Lower lobe of right lung (tissue), 2 donors: ENCODE data around the gene TMEM45A. TPM values are rescaled to one million over a fixed set of nuclear protein-coding genes. Genes with fewer than 3 reads are reported as not detected.

Experiments used
- ATAC-seq, 2 donors: fragments of 200-7000 bp; cut with Tn5 transposase; one replicate each; pipeline ENCODE4 v1.9.1; 2020 to 2022; ENCODE audit warnings: mild to moderate bottlenecking in 2 of 2, moderate library complexity in 2 of 2
- DNase-seq: peaks from one replicate; pipeline ENCODE4 v3.0.0-alpha.2; 2020
- H3K27ac ChIP-seq: fragments of 200-600 bp; one replicate; pipeline ENCODE4 v1.8.0; 2022
- H3K27me3 ChIP-seq: fragments of 200-600 bp; one replicate; pipeline ENCODE4 v1.8.0; 2022; ENCODE audit warnings: low read depth
- H3K36me3 ChIP-seq: fragments of 200-600 bp; one replicate; pipeline ENCODE4 v1.8.0; 2022; ENCODE audit warnings: mild to moderate bottlenecking
- H3K4me1 ChIP-seq: fragments of 200-600 bp; one replicate; pipeline ENCODE4 v1.8.0; 2022
- H3K4me3 ChIP-seq: fragments of 200-600 bp; one replicate; pipeline ENCODE4 v1.8.0; 2022; ENCODE audit warnings: mild to moderate bottlenecking
- H3K9me3 ChIP-seq: fragments of 200-600 bp; one replicate; pipeline ENCODE4 v1.8.0; 2022
- intact Hi-C: fragments of 100-400 bp; cut with DNase I; formaldehyde crosslinking; loops from one replicate; pipeline ENCODE4 v1.11.0; 2022
- total RNA-seq: library from RNA; stranded (reverse); fragmentation: NEBNext Ultra II Directional; extraction: Animal tissue kit (Norgen Biotek cat#: 25700); gene quantifications from one replicate; pipeline ENCODE4 v1.2.1, GENCODE V29; 2021
- TF ChIP-seq, protein P1 (sequence below): fragments of 200-600 bp; IDR thresholded peaks from one replicate; pipeline ENCODE4 v1.8.0; 2022; ENCODE audit warnings: antibody characterized with exemption, mild to moderate bottlenecking
- donor health status: DM: no; HTN: yes; CAD: no; lungs with severe emphysema.

TMEM45A gene
- total RNA-seq, 1 donor from 2014 or later = 17.2 TPM

DNA sequence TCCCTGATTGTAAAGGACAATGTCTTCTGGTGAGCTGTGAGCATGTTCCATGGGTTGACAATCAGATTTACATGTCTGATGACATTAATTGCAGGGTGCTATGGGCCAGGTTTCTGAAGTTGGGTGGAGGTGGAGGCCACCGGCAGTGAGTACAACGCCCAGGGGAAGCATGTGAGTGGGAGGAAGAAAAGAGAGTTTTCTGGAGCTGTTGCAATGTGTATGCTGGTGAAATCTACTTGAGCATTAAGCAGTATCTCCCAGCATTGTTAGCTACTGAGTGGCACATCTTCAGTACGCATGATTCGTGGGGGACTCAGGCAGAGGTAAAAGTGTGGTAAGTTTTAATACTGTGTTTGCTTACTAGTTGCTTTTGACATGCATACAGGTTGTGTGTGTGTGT lies 26.6 kb downstream of the TMEM45A start:
- Histone ChIP-seq H3K27ac (no peak overlapping the region), H3K27me3 (no peaks in the 10 kb centered on the region), H3K36me3 (no peaks in the 10 kb centered on the region), H3K9me3 (no peaks in the 10 kb centered on the region), H3K4me3 (no peak overlapping the region), H3K4me1 (no peaks in the 10 kb centered on the region)
- intact Hi-C loops = no loop called here
- ATAC-seq = no peak
- TF ChIP-seq, protein P1, sequence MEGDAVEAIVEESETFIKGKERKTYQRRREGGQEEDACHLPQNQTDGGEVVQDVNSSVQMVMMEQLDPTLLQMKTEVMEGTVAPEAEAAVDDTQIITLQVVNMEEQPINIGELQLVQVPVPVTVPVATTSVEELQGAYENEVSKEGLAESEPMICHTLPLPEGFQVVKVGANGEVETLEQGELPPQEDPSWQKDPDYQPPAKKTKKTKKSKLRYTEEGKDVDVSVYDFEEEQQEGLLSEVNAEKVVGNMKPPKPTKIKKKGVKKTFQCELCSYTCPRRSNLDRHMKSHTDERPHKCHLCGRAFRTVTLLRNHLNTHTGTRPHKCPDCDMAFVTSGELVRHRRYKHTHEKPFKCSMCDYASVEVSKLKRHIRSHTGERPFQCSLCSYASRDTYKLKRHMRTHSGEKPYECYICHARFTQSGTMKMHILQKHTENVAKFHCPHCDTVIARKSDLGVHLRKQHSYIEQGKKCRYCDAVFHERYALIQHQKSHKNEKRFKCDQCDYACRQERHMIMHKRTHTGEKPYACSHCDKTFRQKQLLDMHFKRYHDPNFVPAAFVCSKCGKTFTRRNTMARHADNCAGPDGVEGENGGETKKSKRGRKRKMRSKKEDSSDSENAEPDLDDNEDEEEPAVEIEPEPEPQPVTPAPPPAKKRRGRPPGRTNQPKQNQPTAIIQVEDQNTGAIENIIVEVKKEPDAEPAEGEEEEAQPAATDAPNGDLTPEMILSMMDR = no peak
- no peak for DNase-seq

DNA sequence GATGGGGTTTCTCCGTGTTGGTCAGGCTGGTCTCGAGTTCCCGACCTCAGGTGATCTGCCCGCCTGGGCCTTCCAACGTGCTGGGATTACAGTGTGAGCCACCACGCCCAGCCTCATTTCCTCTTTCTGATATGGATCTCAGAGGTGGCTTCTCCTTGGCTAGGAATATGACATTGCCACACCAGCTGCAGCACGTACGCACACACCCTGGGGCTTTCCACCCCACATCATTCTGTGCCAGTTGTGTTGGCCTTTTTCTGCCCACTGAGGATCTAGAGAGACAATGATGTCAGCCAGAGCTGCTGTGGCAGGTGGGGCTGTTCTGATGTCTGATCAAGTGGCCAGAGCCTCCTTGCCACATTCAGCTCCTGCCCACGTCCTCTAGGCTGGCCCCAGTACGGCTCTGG lies 29.0 kb downstream of the TMEM45A start:
- Histone ChIP-seq H3K9me3 (no peaks in the 10 kb centered on the region), H3K4me3 (no peak overlapping the region), H3K27ac (no peak overlapping the region), H3K36me3 (no peaks in the 10 kb centered on the region), H3K4me1 (no peaks in the 10 kb centered on the region), H3K27me3 (no peaks in the 10 kb centered on the region)
- DNase-seq = no peak
- ATAC-seq = peak; percentile 24 to 44
- TF ChIP-seq, protein P1 = no peak
- intact Hi-C loops = no loop called here

DNA sequence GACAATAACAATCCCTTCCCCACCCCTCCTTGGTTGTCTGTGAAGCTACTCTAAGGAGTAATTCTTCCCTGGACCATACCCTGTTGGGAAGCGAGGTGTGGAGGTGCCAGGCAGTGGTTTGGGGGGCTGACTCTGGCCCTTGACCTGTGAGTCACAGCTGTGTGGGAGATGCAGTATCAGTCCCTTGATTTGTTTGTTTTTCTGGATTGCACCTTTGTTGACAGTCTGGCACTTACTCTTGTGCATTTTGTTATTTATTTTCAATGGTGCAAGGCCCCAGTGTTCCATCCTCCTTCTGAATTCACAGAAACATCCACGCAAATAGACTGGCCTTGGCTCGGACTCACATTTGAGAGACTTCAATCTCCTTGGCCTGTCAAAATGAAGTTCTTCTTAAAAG lies 29.7 kb downstream of the TMEM45A start:
- Histone ChIP-seq H3K36me3 (no peaks in the 10 kb centered on the region), H3K4me1 (no peaks in the 10 kb centered on the region), H3K27me3 (no peaks in the 10 kb centered on the region), H3K9me3 (no peaks in the 10 kb centered on the region), H3K27ac (no peak overlapping the region), H3K4me3 (no peak overlapping the region)
- ATAC-seq (no peak), DNase-seq (no peak)
- intact Hi-C loops = no loop called here
- TF ChIP-seq, protein P1 = no peak

DNA sequence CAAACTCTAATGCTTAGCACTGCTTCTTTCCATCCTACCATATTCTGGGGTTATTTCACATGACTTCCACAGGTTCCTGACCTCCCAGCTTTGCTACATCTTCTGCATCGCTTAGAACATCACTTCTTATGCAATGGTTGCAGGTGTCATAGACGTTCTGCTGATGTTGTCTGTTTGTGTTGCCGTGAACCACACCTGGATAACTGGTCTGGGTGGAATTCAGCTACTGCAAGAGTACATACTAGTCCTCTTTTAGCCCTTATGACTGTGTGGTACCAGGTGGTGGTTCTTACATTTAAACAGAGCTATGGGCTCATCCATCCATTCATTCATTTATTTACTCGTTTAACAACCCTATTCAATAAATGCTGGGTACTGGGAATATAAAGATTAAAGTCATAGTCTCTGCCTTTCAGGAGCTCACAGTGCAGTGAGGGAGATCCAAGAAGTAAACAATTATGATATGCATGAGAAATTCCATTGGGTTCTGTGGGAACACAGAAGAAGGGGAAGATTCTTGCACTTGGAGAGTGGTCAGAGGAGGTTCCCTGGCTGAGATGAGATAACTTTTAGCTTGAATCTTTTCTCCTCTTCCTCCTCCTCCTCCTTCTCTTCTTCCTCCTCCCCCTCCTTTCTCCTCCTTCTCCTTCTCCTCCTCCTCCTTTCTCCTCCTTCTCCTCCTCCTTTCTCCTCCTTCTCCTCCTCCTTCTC lies 30.8 kb downstream of the TMEM45A start:
- TF ChIP-seq, protein P1 = no peak
- Histone ChIP-seq H3K4me1 (no peaks in the 10 kb centered on the region), H3K36me3 (no peaks in the 10 kb centered on the region), H3K9me3 (no peaks in the 10 kb centered on the region), H3K27me3 (no peaks in the 10 kb centered on the region), H3K4me3 (no peak overlapping the region), H3K27ac (no peak overlapping the region)
- DNase-seq (no peak), ATAC-seq (no peak)
- intact Hi-C loops = no loop called here

DNA sequence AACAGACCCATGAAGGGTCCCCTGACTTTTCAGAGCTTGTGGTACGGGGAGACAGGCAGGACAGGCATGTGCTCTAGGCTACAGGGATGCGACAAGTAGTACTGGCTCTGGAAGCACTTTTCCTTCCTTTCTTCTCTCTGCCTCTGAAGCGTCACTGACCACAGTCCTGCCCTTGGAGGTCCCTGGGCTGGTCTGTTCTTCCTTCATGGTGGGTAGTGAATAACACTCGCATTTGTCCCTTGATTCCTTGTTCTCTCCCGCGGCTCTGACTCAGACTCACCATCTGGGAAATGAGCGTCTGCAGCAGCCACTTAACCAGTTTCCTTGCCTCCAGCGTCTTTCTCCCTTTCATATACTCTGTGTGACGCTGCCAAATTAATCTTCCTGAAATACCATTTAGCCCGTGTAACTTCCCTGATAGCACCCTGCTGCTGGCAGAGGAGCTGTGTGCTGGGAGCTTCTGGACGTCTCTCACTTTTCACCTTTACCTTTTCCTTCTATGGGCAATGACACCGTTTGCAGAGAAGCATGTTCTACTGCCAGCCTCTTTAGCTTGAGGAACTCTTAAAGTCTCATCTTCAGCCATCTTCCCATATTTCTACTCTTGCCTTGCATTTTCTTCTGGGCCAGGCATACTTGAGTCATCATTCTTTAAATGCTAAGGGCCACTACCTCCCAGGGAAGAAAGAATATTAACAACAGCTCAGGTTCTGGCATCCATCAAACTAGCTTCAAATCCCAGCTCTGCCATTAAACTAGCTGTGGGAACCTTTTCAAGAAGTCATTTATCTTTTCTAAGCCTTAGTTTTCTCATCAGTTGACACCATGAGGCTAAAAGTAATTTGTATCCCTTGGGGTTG lies 33.6 kb downstream of the TMEM45A start:
- H3K27me3 ChIP-seq = no peaks in the 10 kb centered on the region
- no peaks in the 10 kb centered on the region for H3K9me3 ChIP-seq
- DNase-seq (no peak), ATAC-seq (peak in 1 of 2 donors; percentile 37)
- H3K4me3 ChIP-seq = no peak overlapping the region
- H3K27ac ChIP-seq = no peak overlapping the region
- intact Hi-C loops = no loop called here
- H3K36me3 ChIP-seq = no peaks in the 10 kb centered on the region
- TF ChIP-seq, protein P1 = no peak
- H3K4me1 ChIP-seq = no peaks in the 10 kb centered on the region
